Subcutaneous abdominal adipose tissue (tissue), 5 donors: ENCODE results near the gene SPATA46.

ENCODE experiments used
- H3K27ac ChIP-seq: one replicate; pipeline ENCODE4 v1.7.0; 2013; ENCODE audit warnings: low read depth, mild to moderate bottlenecking, inconsistent platforms, low read length, moderate library complexity
- H3K27me3 ChIP-seq, 5 donors: one replicate each; pipeline ENCODE4 v1.7.0; 2013; ENCODE audit warnings: low read length in 5 of 5, inconsistent platforms in 1 of 5; ENCODE audit not compliant: control insufficient read depth in 5 of 5, insufficient read depth in 4 of 5
- H3K36me3 ChIP-seq, 5 donors: one replicate each; pipeline ENCODE4 v1.7.0; 2013; ENCODE audit warnings: low read length in 5 of 5; ENCODE audit not compliant: control insufficient read depth in 5 of 5, insufficient read depth in 5 of 5
- H3K4me1 ChIP-seq, 5 donors: one replicate each; pipeline ENCODE4 v1.7.0; 2013; ENCODE audit warnings: low read length in 5 of 5, mild to moderate bottlenecking in 3 of 5, moderate library complexity in 1 of 5; ENCODE audit not compliant: control insufficient read depth in 5 of 5, insufficient read depth in 5 of 5
- H3K4me3 ChIP-seq, 5 donors: one replicate each; pipeline ENCODE4 v1.7.0; 2013; ENCODE audit warnings: low read length in 5 of 5, low read depth in 1 of 5
- H3K9ac ChIP-seq, 5 donors: one replicate each; pipeline ENCODE4 v1.7.0; 2013; ENCODE audit warnings: low read length in 5 of 5, mild to moderate bottlenecking in 4 of 5, moderate library complexity in 3 of 5
- H3K9me3 ChIP-seq, 5 donors: one replicate each; pipeline ENCODE4 v1.7.0; 2013; ENCODE audit warnings: low read length in 5 of 5; ENCODE audit not compliant: control insufficient read depth in 5 of 5
- donor health status: healthy.
- donor health status: healthy.
- donor health status: healthy.
- donor health status: healthy.
- donor health status: healthy.

The SPATA46 gene

GRCh38 chr1:162349635-162350330, 26.9 kb downstream of the SPATA46 start:
- H3K4me1 ChIP-seq = peaks cover 0 to 18% (median 0%) of the 10 kb centered on the region in 5 donors
- H3K27me3 ChIP-seq = no peaks in the 10 kb centered on the region
- H3K27ac ChIP-seq = no peak overlapping the region
- H3K36me3 ChIP-seq = peaks cover 0 to 2% (median 0%) of the 10 kb centered on the region in 5 donors
- H3K4me3 ChIP-seq = no peak overlapping the region
- H3K9me3 ChIP-seq = no peaks in the 10 kb centered on the region
- H3K9ac ChIP-seq = no peak overlapping the region

DNA sequence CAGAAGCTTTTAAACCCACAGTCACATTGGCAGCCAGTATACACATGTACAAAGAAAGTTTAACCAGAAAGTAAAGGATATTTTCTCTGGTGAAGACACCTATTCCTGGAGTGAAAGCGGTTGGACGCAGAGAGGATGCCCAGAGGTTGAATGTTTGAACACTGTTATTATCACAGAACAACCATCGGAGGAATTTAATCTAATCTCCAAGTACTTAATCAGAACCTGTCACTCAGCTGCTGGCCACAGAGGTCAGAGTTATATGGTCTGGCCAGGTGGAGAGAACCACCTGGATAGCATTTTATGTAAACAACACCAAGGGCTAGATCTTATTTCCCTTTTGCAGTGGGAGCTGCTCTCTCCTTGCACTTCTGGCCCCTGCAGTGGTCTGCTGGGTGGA, 29.4 kb downstream of the SPATA46 start:
- H3K4me3 ChIP-seq = no peak overlapping the region
- H3K4me1 ChIP-seq = peaks cover 0 to 9% (median 0%) of the 10 kb centered on the region in 5 donors
- no peaks in the 10 kb centered on the region for H3K9me3 ChIP-seq
- H3K27me3 ChIP-seq = no peaks in the 10 kb centered on the region
- H3K9ac ChIP-seq = no peak overlapping the region
- H3K27ac ChIP-seq = no peak overlapping the region
- H3K36me3 ChIP-seq = no peaks in the 10 kb centered on the region

DNA sequence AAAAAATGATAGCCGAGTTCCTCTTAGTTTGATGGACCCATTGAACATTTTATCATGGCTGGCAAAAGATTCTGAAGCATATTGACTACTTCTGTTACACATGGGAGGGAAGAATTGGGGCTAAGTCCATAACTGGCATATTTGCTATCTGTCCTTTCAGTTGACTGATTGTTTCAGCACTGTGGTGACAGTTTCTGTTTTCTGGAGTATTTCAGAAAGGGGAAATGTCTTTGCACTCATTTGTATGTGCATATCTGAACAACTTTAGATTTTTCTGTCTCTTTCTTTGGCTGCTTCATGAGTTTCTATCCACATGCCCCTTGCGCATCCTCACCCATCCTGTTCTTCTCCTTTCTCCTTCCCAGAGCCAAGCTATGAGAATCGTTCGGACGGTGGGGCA, 33.2 kb downstream of the SPATA46 start:
- Histone ChIP-seq H3K9me3 (no peaks in the 10 kb centered on the region), H3K4me3 (no peak overlapping the region), H3K27ac (no peak overlapping the region), H3K36me3 (no peaks in the 10 kb centered on the region), H3K9ac (no peak overlapping the region), H3K27me3 (no peaks in the 10 kb centered on the region), H3K4me1 (no peaks in the 10 kb centered on the region)

DNA sequence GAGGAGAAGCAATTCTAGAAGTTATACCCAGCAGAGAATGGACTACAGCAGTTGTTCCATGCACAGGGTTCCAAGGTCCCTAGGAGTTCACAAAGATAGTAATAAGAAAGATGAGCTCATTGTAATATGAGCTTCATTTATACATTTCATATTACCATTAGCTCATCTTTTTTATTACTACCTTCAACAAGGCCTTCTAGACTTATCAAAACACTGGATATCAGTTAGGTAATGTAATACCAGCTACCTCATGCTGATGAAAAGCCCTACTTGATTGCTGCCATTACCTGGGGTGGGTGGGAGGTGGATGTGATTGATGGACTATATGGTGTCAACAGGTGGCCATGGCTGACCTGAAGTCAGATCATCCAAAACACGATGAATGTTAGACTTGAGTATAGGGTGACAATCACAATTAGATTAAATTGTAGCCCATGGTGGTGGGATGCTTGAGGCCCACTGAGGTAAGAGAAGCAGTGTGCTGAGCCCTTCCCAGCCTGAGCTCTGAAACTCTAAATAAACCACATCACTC, 34.1 kb downstream of the SPATA46 start:
- Histone ChIP-seq H3K9me3 (no peaks in the 10 kb centered on the region), H3K4me3 (no peak overlapping the region), H3K9ac (no peak overlapping the region), H3K4me1 (no peaks in the 10 kb centered on the region), H3K27ac (no peak overlapping the region), H3K36me3 (no peaks in the 10 kb centered on the region), H3K27me3 (no peaks in the 10 kb centered on the region)

GRCh38 chr1:162336621-162337285, 39.9 kb downstream of the SPATA46 start:
- Histone ChIP-seq H3K27me3 (no peaks in the 10 kb centered on the region), H3K9me3 (no peaks in the 10 kb centered on the region), H3K4me3 (no peak overlapping the region), H3K9ac (no peak overlapping the region), H3K27ac (no peak overlapping the region), H3K36me3 (no peaks in the 10 kb centered on the region), H3K4me1 (no peaks in the 10 kb centered on the region)

DNA sequence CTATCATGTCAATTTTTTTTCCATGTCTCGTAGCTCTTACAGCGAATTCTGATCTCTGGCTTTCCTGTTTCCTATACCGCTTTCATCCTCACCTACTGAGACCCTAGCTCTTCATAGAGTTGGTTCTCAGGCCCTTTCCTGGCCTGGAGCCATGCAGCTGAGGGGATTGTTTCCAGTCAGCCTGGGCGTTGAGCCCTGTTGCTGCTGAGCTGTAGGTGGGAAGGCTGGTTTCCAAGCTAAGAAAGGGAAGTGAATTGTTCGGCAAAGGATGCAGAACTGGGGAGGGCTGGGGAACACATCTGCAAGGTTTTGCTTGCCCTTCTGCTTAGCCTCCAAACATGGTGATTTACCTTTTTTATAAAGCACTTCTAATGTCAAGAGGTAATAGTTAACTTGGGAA, 41.5 kb downstream of the SPATA46 start:
- Histone ChIP-seq H3K9ac (no peak overlapping the region), H3K27me3 (no peaks in the 10 kb centered on the region), H3K27ac (no peak overlapping the region), H3K4me3 (no peak overlapping the region), H3K36me3 (no peaks in the 10 kb centered on the region), H3K9me3 (no peaks in the 10 kb centered on the region), H3K4me1 (peaks cover 0 to 2% (median 2%) of the 10 kb centered on the region in 5 donors)

DNA sequence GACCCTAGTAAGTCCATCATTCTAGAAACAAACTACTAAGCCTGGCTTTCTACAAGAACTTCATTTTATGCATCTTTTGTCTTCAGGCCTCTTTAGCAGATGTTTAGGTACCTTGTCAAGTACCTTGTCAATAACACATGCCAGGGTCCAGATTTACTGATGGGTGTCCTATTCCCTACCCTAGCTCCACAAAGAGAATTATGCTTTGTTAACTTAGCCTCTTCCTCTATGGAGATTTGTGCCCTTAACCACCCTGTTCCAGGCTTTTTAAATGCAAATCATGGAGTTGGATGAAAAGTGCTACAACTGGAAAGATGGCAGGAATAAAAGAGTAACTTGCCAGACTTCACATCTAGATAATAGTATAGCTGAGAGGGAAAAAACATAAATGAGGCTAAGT, 42.7 kb downstream of the SPATA46 start:
- no peak overlapping the region for H3K4me3 ChIP-seq
- no peak overlapping the region for H3K27ac ChIP-seq
- H3K27me3 ChIP-seq = no peaks in the 10 kb centered on the region
- no peak overlapping the region for H3K9ac ChIP-seq
- H3K36me3 ChIP-seq = no peaks in the 10 kb centered on the region
- H3K9me3 ChIP-seq = no peaks in the 10 kb centered on the region
- peaks cover 0 to 6% (median 5%) of the 10 kb centered on the region in 5 donors for H3K4me1 ChIP-seq

- no peak overlapping the region for H3K9ac ChIP-seq
- peaks cover 0 to 6% (median 5%) of the 10 kb centered on the region in 5 donors for H3K4me1 ChIP-seq
- no peak overlapping the region for H3K4me3 ChIP-seq
Measured at GRCh38 chr1:162329826-162330225, 46.8 kb downstream of the SPATA46 start.

GRCh38 chr1:162328512-162328911, 48.1 kb downstream of the SPATA46 start:
- no peaks in the 10 kb centered on the region for H3K36me3 ChIP-seq
- H3K27ac ChIP-seq = no peak overlapping the region
- peaks cover 0 to 6% (median 5%) of the 10 kb centered on the region in 5 donors for H3K4me1 ChIP-seq
- no peak overlapping the region for H3K9ac ChIP-seq
- no peaks in the 10 kb centered on the region for H3K9me3 ChIP-seq
- no peak overlapping the region for H3K4me3 ChIP-seq
- H3K27me3 ChIP-seq = no peaks in the 10 kb centered on the region

More at GRCh38 chr1:162329826-162330225, 46.8 kb downstream of the SPATA46 start:
- no peak overlapping the region for H3K27ac ChIP-seq
- no peaks in the 10 kb centered on the region for H3K36me3 ChIP-seq
- no peaks in the 10 kb centered on the region for H3K27me3 ChIP-seq
- H3K9me3 ChIP-seq = no peaks in the 10 kb centered on the region

DNA sequence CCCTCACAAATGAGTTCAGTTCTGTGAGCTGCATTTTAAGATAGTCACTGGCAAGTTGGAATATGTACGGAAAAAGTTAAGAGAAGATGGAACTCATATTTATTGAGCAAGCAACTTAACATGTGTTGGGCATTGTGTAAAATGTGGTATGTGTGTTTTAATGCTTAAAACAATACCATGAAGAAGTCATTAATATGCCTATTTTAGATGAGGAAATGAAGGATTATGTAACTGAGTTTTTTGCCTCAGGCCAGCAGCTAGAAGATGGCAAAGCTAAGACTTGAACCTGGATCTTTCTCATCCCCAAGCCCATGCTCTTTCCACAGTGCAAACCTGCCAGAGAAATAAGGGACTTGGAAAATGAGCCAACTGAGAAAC, 48.9 kb downstream of the SPATA46 start:
- Histone ChIP-seq H3K27me3 (no peaks in the 10 kb centered on the region), H3K36me3 (no peaks in the 10 kb centered on the region), H3K9ac (no peak overlapping the region), H3K27ac (peak overlapping the region; percentile 3), H3K4me3 (no peak overlapping the region), H3K9me3 (no peaks in the 10 kb centered on the region), H3K4me1 (peaks cover 0 to 6% (median 5%) of the 10 kb centered on the region in 5 donors)
